ENCODE data around the gene LAPTM5. TPM values are rescaled to one million over a fixed set of nuclear protein-coding genes. Genes with fewer than 3 reads are reported as not detected.

The LAPTM5 gene
- total RNA-seq, 1 experiment from 2014 or later, result not detected

DNA sequence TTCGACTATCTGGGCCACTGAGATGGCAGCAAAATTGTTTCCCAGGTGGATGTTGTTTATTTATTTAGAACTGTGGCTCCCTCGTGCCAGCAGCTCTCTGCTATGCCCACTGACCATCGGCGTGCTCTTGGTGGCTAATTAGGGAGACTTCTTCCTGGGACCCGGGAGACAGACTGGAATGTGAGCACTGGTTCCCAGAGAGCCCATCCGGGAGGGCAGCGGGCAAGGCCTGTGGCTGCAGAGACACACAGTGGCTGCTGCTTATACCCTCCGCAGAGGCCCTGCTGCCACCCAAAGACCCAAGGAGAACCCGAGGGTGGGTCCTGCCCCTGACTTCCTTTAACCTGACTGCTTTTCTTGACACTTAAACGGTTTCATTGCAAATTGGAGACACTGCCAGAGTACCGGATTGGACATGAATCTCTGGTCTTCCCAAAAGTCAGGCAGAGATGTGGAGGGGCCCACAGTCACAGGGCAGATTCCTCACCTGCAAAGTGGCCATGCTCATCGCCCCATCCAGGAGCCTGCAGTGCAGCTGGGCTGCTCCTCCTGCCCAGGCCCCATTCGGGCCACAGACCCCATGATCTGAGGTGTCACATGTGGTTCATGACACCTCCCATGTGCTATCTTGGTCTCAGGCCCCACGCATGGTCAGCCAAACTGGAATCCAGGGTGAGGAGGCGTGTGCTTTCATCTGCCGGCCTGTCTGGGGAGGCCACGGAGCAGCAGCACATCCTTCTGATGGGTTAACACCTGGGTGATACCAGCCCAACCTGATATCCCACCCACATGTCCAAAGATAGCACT, 28.5 kb downstream of the LAPTM5 start:
- no peaks in the 10 kb centered on the region for H3K9me2 ChIP-seq (replicated peaks; ENCODE audit: low read length)
- CTCF ChIA-PET, result no interaction called here
- ATAC-seq (no peak), DNase-seq (no peak)
- no peaks in the 10 kb centered on the region for H3K79me2 ChIP-seq (ENCODE audit: low read length)
- no TSS peak for BruUV-seq (replicated peaks)
- no peaks in the 10 kb centered on the region for H3K27me3 ChIP-seq (ENCODE audit: low read length)
- no peak overlapping the region for H2AFZ ChIP-seq (ENCODE audit: low read length)
- no peaks in the 10 kb centered on the region for H3K9me3 ChIP-seq (ENCODE audit: low read length)
- no peaks in the 10 kb centered on the region for H3F3A ChIP-seq (ENCODE audit: low read length, unreplicated experiment)
- H3K36me3 ChIP-seq (ENCODE audit: low read depth, low read length), result no peaks in the 10 kb centered on the region
- no peak overlapping the region for H3K27ac ChIP-seq (ENCODE audit: low read length)
- H3K4me1 ChIP-seq (ENCODE audit: insufficient read depth, low read length), result no peaks in the 10 kb centered on the region
- no peak overlapping the region for H3K9ac ChIP-seq (ENCODE audit: low read length)
- H3K4me3 ChIP-seq (ENCODE audit: low read length), result no peak overlapping the region
- POLR2A ChIA-PET (ENCODE audit: unreplicated experiment), result no interaction called here
- intact Hi-C loops (cut with micrococcal nuclease), result no loop called here
- no peaks in the 10 kb centered on the region for H4K20me1 ChIP-seq (ENCODE audit: low read length)
- TF ChIP-seq EZH2 (IDR thresholded peaks at IDR 0.05; ENCODE audit: low read length, unreplicated experiment), result no peak
- no peak for TF ChIP-seq EZH2phosphoT487 (IDR thresholded peaks at IDR 0.05; ENCODE audit: borderline replicate concordance, low read length)
- TF ChIP-seq, protein P1, sequence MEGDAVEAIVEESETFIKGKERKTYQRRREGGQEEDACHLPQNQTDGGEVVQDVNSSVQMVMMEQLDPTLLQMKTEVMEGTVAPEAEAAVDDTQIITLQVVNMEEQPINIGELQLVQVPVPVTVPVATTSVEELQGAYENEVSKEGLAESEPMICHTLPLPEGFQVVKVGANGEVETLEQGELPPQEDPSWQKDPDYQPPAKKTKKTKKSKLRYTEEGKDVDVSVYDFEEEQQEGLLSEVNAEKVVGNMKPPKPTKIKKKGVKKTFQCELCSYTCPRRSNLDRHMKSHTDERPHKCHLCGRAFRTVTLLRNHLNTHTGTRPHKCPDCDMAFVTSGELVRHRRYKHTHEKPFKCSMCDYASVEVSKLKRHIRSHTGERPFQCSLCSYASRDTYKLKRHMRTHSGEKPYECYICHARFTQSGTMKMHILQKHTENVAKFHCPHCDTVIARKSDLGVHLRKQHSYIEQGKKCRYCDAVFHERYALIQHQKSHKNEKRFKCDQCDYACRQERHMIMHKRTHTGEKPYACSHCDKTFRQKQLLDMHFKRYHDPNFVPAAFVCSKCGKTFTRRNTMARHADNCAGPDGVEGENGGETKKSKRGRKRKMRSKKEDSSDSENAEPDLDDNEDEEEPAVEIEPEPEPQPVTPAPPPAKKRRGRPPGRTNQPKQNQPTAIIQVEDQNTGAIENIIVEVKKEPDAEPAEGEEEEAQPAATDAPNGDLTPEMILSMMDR (conservative IDR thresholded peaks at IDR 0.05; ENCODE audit: low read depth, low read length), result no peak
- H3K4me2 ChIP-seq (ENCODE audit: low read length), result no peak overlapping the region

- Histone ChIP-seq H4K20me1 (ENCODE audit: low read length) (no peaks in the 10 kb centered on the region), H2AFZ (ENCODE audit: low read length) (no peak overlapping the region), H3K4me1 (ENCODE audit: insufficient read depth, low read length) (no peaks in the 10 kb centered on the region), H3K9me2 (replicated peaks; ENCODE audit: low read length) (no peaks in the 10 kb centered on the region), H3K27me3 (ENCODE audit: low read length) (no peaks in the 10 kb centered on the region), H3K36me3 (ENCODE audit: low read depth, low read length) (no peaks in the 10 kb centered on the region), H3K9ac (ENCODE audit: low read length) (no peak overlapping the region), H3K27ac (ENCODE audit: low read length) (no peak overlapping the region), H3K4me3 (ENCODE audit: low read length) (no peak overlapping the region), H3K79me2 (ENCODE audit: low read length) (no peaks in the 10 kb centered on the region), H3K9me3 (ENCODE audit: low read length) (no peaks in the 10 kb centered on the region), H3K4me2 (ENCODE audit: low read length) (no peak overlapping the region), H3F3A (ENCODE audit: low read length, unreplicated experiment) (no peaks in the 10 kb centered on the region)
- TF ChIP-seq EZH2 (IDR thresholded peaks at IDR 0.05; ENCODE audit: low read length, unreplicated experiment) (no peak), EZH2phosphoT487 (IDR thresholded peaks at IDR 0.05; ENCODE audit: borderline replicate concordance, low read length) (no peak)
- TF ChIP-seq, protein P1 (conservative IDR thresholded peaks at IDR 0.05; ENCODE audit: low read depth, low read length), result no peak
- no TSS peak for BruUV-seq (replicated peaks)
- no peak for DNase-seq
- intact Hi-C loops (cut with micrococcal nuclease), result no loop called here
- POLR2A ChIA-PET (ENCODE audit: unreplicated experiment), result no interaction called here
- CTCF ChIA-PET, result no interaction called here
- no peak; the same call in 1 of the 2 replicates for ATAC-seq
Observed at GRCh38 chr1:30728340-30728739, 29.2 kb downstream of the LAPTM5 start.

GRCh38 chr1:30727824-30728223, 29.8 kb downstream of the LAPTM5 start:
- ChIA-PET CTCF (interaction anchor here (1.0 kb wide), 1 partner anchor 52 kb away, joined by 7 read pairs; no protein-coding TSS in a partner anchor), POLR2A (ENCODE audit: unreplicated experiment) (no interaction called here)
- Histone ChIP-seq H3K4me3 (ENCODE audit: low read length) (no peak overlapping the region), H3K79me2 (ENCODE audit: low read length) (no peaks in the 10 kb centered on the region), H2AFZ (ENCODE audit: low read length) (no peak overlapping the region), H3K4me2 (ENCODE audit: low read length) (no peak overlapping the region), H3K27me3 (ENCODE audit: low read length) (no peaks in the 10 kb centered on the region), H3K9me3 (ENCODE audit: low read length) (no peaks in the 10 kb centered on the region), H3K9me2 (replicated peaks; ENCODE audit: low read length) (no peaks in the 10 kb centered on the region), H3K36me3 (ENCODE audit: low read depth, low read length) (no peaks in the 10 kb centered on the region), H3K4me1 (ENCODE audit: insufficient read depth, low read length) (no peaks in the 10 kb centered on the region), H4K20me1 (ENCODE audit: low read length) (no peaks in the 10 kb centered on the region), H3K27ac (ENCODE audit: low read length) (no peak overlapping the region), H3K9ac (ENCODE audit: low read length) (no peak overlapping the region), H3F3A (ENCODE audit: low read length, unreplicated experiment) (no peaks in the 10 kb centered on the region)
- TF ChIP-seq EZH2 (IDR thresholded peaks at IDR 0.05; ENCODE audit: low read length, unreplicated experiment), result no peak
- TF ChIP-seq, protein P1 (conservative IDR thresholded peaks at IDR 0.05; ENCODE audit: low read depth, low read length), result no peak
- TF ChIP-seq EZH2phosphoT487 (IDR thresholded peaks at IDR 0.05; ENCODE audit: borderline replicate concordance, low read length), result no peak
- intact Hi-C loops (cut with micrococcal nuclease), result no loop called here
- peak; percentile 91 for ATAC-seq
- no TSS peak for BruUV-seq (replicated peaks)
- peak; percentile 31 for DNase-seq

Data from PC-3 (cell line).